HepG2 (cell line): ENCODE measurements around the gene DCAF15. TPM values are rescaled to one million over a fixed set of nuclear protein-coding genes. Genes with fewer than 3 reads are reported as not detected.

Experiments used
- ATAC-seq: fragments of 200-7000 bp; cut with Tn5 transposase; 3 replicates; pipeline ENCODE4 v1.9.1; 2020; ENCODE audit warnings: mild to moderate bottlenecking, moderate library complexity
- BruUV-seq: library from RNA; stranded (reverse); fragments of 400-500 nt; replicated peaks from 2 replicates; lab custom pipeline; 2021; lab: Mats Ljungman, UMichigan
- CTCF ChIA-PET: fragments of 300-600 bp; formaldehyde crosslinking; extraction: SDS; loops from one replicate; lab custom pipeline; 2021; ENCODE audit warnings: low total read pairs, inconsistent platforms, low intra/inter-chr PET ratio; lab: Yijun Ruan, JAX
- POLR2A ChIA-PET: fragments of 350-600 bp; sonication (Branson Sonifier 250); formaldehyde crosslinking; loops from one replicate; lab custom pipeline; 2020; ENCODE audit warnings: antibody characterized with exemption, inconsistent platforms; lab: Yijun Ruan, JAX
- DNase-seq: peaks from one replicate; pipeline ENCODE4 v3.0.0-alpha.2; 2015; ENCODE audit warnings: low spot score
- FAIRE-seq: peaks from 3 replicates; lab custom pipeline; 2011; peaks lifted over from hg19 to GRCh38; lab: Jason Lieb, UNC
- H2AFZ ChIP-seq: one replicate; pipeline ENCODE4 v1.6.1; 2011; ENCODE audit warnings: low read length, inconsistent platforms
- H3K27ac ChIP-seq: fragments of 300-600 bp; 3 replicates; pipeline ENCODE4 v1.8.0; 2011; ENCODE audit warnings: mixed run types, mild to moderate bottlenecking, mixed read lengths, low read length, inconsistent platforms; ENCODE audit not compliant: insufficient read depth; ENCODE audit errors: extremely low read length
- H3K27me3 ChIP-seq, 2 experiments: fragments of 200-600 bp in 1 of 2; 2 replicates in 1 of 2; 3 replicates in 1 of 2; pipeline versions ENCODE4 v1.6.0 to v1.8.0; 2011; ENCODE audit warnings: low read length in 2 of 2, mild to moderate bottlenecking in 2 of 2, moderate library complexity in 2 of 2, inconsistent platforms in 1 of 2; ENCODE audit not compliant: insufficient read depth in 2 of 2, control insufficient read depth in 1 of 2
- H3K36me3 ChIP-seq, 2 experiments: fragments of 200-600 bp in 1 of 2; replicated peaks in 1 of 2; 2 replicates in 1 of 2; 3 replicates in 1 of 2; pipeline versions ENCODE4 v1.5.1 to v1.8.0; 2011; ENCODE audit warnings: low read length in 2 of 2, inconsistent platforms in 1 of 2; ENCODE audit not compliant: insufficient read depth in 2 of 2, control insufficient read depth in 1 of 2
- H3K4me1 ChIP-seq: 2 replicates; pipeline ENCODE4 v1.5.1; 2012; ENCODE audit warnings: low read length, inconsistent platforms; ENCODE audit not compliant: insufficient read depth
- H3K4me2 ChIP-seq: 2 replicates; pipeline ENCODE4 v1.6.0; 2011; ENCODE audit warnings: low read depth, low read length, inconsistent platforms
- H3K4me3 ChIP-seq, 3 experiments: fragments of 200-600 bp in 1 of 3; sonication (generic), shearing (Covaris generic) in 1 of 3; replicated peaks in 1 of 3; 2 replicates each; pipeline ENCODE4 v1.5.1; 2011 to 2016; ENCODE audit warnings: low read length in 3 of 3, inconsistent platforms in 2 of 3, low read depth in 2 of 3, mild to moderate bottlenecking in 2 of 3, control low read depth in 1 of 3, mixed read lengths in 1 of 3; ENCODE audit not compliant: insufficient read depth in 1 of 3
- H3K79me2 ChIP-seq: one replicate; pipeline ENCODE4 v1.6.1; 2011; ENCODE audit warnings: low read length, inconsistent platforms; ENCODE audit not compliant: insufficient read depth
- H3K9ac ChIP-seq: 2 replicates; pipeline ENCODE4 v1.6.0; 2011; ENCODE audit warnings: mild to moderate bottlenecking, low read depth, low read length, inconsistent platforms; ENCODE audit not compliant: insufficient read depth
- H3K9me3 ChIP-seq: 2 replicates; pipeline ENCODE4 v1.5.1; 2012; ENCODE audit warnings: mild to moderate bottlenecking, low read length
- H4K20me1 ChIP-seq: 2 replicates; pipeline ENCODE4 v1.6.0; 2011; ENCODE audit warnings: inconsistent platforms, mild to moderate bottlenecking, low read length, moderate library complexity; ENCODE audit not compliant: insufficient read depth
- AGO2 ChIP-seq: fragments of 200-400 bp; formaldehyde crosslinking; optimal IDR thresholded peaks from 2 replicates; pipeline ENCODE3; 2017; ENCODE audit warnings: mild to moderate bottlenecking, low read depth, low read length, moderate library complexity
- RERE ChIP-seq: IDR thresholded peaks from 2 replicates; pipeline ENCODE4 v1.6.1; 2016; ENCODE audit warnings: low read depth, missing genetic modification reagents, missing compliant biosample characterization
- ZNF296 ChIP-seq: sonication (generic); formaldehyde crosslinking; conservative IDR thresholded peaks from 2 replicates; pipeline ENCODE4 v1.5.0; 2020; ENCODE audit warnings: mild to moderate bottlenecking, missing genetic modification reagents
- WGBS: methylation state at CpG from one replicate; pipeline ENCODE4 v1.1.6; 2017; ENCODE audit warnings: low lambda C conversion rate; 5-methylcytosine and 5-hydroxymethylcytosine counted together
- in situ Hi-C: cut with HindIII; loops from 2 replicates; pipeline ENCODE4 v1.10.0; 2017; ENCODE audit warnings: low pct_unique_long_range_greater_than_20kb; ENCODE audit not compliant: extremely low pct_ligation_motif_present
- intact Hi-C: fragments of 100-400 bp; cut with micrococcal nuclease; formaldehyde crosslinking; loops from one replicate; pipeline ENCODE4 v1.10.0; 2022; ENCODE audit not compliant: unreplicated experiment
- polyA plus RNA-seq, 8 experiments: library from polyadenylated mRNA; depleted of rRNA in 3 of 8; stranded (reverse) in 7 of 8; unstranded in 1 of 8; fragments of >200 nt; fragmentation: Illumina TruSeq in 4 of 8; extraction: Trizol in 4 of 8; gene quantifications; 2 replicates each; pipeline versions ENCODE4 v1.2.1 to v1.2.3, GENCODE V29; 2011 to 2016; ENCODE audit warnings: low read depth in 4 of 8, missing spikeins in 1 of 8, mixed read lengths in 1 of 8; ENCODE audit not compliant: insufficient read depth in 1 of 8
- total RNA-seq, 5 experiments: library from RNA; depleted of rRNA; stranded (reverse); fragments of >200 nt; fragmentation: Illumina TruSeq; extraction: Trizol; gene quantifications; 2 replicates each; pipeline ENCODE4 v1.2.3, GENCODE V29; 2016; ENCODE audit warnings: low read depth in 1 of 5

Gene DCAF15
- total and polyA plus RNA-seq, 2 of the 13 experiments (the other 11 are each of a cell fraction or from before 2014, with no cell fraction given), result 13.6 to 14.0 TPM

- 98% methylated on average over 11 of the region's 17 CpGs for WGBS
- POLR2A ChIA-PET, result no interaction called here
Measured at GRCh38 chr19:13913352-13913751, 39.0 kb upstream of the DCAF15 start.

More at GRCh38 chr19:13913352-13913751, 39.0 kb upstream of the DCAF15 start:
- no peaks in the 10 kb centered on the region for H3K27me3 ChIP-seq
- no peaks in the 10 kb centered on the region for H4K20me1 ChIP-seq
- CTCF ChIA-PET, result no interaction called here
- FAIRE-seq (no peak), DNase-seq (no peak), ATAC-seq (no peak)
- H3K9ac ChIP-seq, result no peak overlapping the region
- H3K4me2 ChIP-seq, result no peak overlapping the region
- H3K9me3 ChIP-seq, result no peaks in the 10 kb centered on the region
- H3K4me3 ChIP-seq, result no peak overlapping the region
- in situ Hi-C loops, result no loop called here
- no peak overlapping the region for H3K27ac ChIP-seq
- H2AFZ ChIP-seq, result no peak overlapping the region
- TF ChIP-seq RERE (CRISPR knock-in tag), result no peak
- TF ChIP-seq AGO2, result peak; percentile 32
- no peak for TF ChIP-seq ZNF296 (CRISPR knock-in tag)
- peaks cover 8 to 34% of the 10 kb centered on the region in 2 experiments; a peak in 4 of 5 replicates for H3K36me3 ChIP-seq
- BruUV-seq, result no TSS peak
- H3K79me2 ChIP-seq, result no peaks in the 10 kb centered on the region
- H3K4me1 ChIP-seq, result no peaks in the 10 kb centered on the region
- intact Hi-C loops, result no loop called here
